Neuronal stem cell (in vitro differentiated cells): Measurements from ENCODE around the gene PLCH1.

ENCODE experiments used
- DNase-seq: peaks from one replicate; pipeline ENCODE4 v3.0.0-alpha.2; 2013; ENCODE audit warnings: low spot score
- H2AFZ ChIP-seq: one replicate; pipeline ENCODE4 v1.6.1; 2013; ENCODE audit warnings: mild to moderate bottlenecking, low read length, inconsistent platforms
- H2AK5ac ChIP-seq: 2 replicates; pipeline ENCODE4 v1.6.1; 2013; ENCODE audit warnings: low read depth, mild to moderate bottlenecking, inconsistent platforms, low read length, moderate library complexity, mixed read lengths
- H2BK120ac ChIP-seq: 2 replicates; pipeline ENCODE4 v1.6.1; 2013; ENCODE audit warnings: low read depth, mild to moderate bottlenecking, inconsistent platforms, low read length, moderate library complexity, mixed read lengths
- H2BK12ac ChIP-seq: one replicate; pipeline ENCODE4 v1.6.1; 2013; ENCODE audit warnings: low read length, inconsistent platforms
- H2BK15ac ChIP-seq: 2 replicates; pipeline ENCODE4 v1.6.1; 2013; ENCODE audit warnings: mild to moderate bottlenecking, low read length, inconsistent platforms, mixed read lengths
- H2BK5ac ChIP-seq: one replicate; pipeline ENCODE4 v1.6.1; 2013; ENCODE audit warnings: inconsistent platforms, mild to moderate bottlenecking, low read length, moderate library complexity
- H3K14ac ChIP-seq: one replicate; pipeline ENCODE4 v1.6.1; 2013; ENCODE audit warnings: low read length, inconsistent platforms
- H3K18ac ChIP-seq: 2 replicates; pipeline ENCODE4 v1.6.1; 2013; ENCODE audit warnings: low read length, inconsistent platforms
- H3K23ac ChIP-seq: 2 replicates; pipeline ENCODE4 v1.6.1; 2013; ENCODE audit warnings: low read depth, mild to moderate bottlenecking, mixed read lengths, low read length, inconsistent platforms; ENCODE audit not compliant: poor library complexity
- H3K27ac ChIP-seq: replicated peaks from 3 replicates; pipeline ENCODE4 v1.5.1; 2013; ENCODE audit warnings: low read length, inconsistent platforms
- H3K27me3 ChIP-seq, 3 experiments: 2 replicates each; pipeline ENCODE4 v1.6.1; 2013; ENCODE audit warnings: low read length in 3 of 3, mild to moderate bottlenecking in 2 of 3, inconsistent platforms in 1 of 3, low read depth in 1 of 3, mixed read lengths in 1 of 3, moderate library complexity in 1 of 3; ENCODE audit not compliant: control insufficient read depth in 3 of 3, insufficient read depth in 3 of 3
- H3K36me3 ChIP-seq, 2 donors: replicated peaks in 1 of 2; 2 replicates each; pipeline ENCODE4 v1.6.1; 2013; ENCODE audit warnings: low read length in 2 of 2; ENCODE audit not compliant: control insufficient read depth in 2 of 2, insufficient read depth in 2 of 2
- H3K4ac ChIP-seq: 2 replicates; pipeline ENCODE4 v1.6.1; 2013; ENCODE audit warnings: inconsistent platforms, mild to moderate bottlenecking, low read length, moderate library complexity
- H3K4me1 ChIP-seq, 2 donors: 1 replicate in 1 of 2; 2 replicates in 1 of 2; pipeline ENCODE4 v1.6.1; 2013; ENCODE audit warnings: low read length in 2 of 2, low read depth in 1 of 2; ENCODE audit not compliant: control insufficient read depth in 2 of 2, insufficient read depth in 1 of 2
- H3K4me2 ChIP-seq: one replicate; pipeline ENCODE4 v1.6.1; 2013; ENCODE audit warnings: mild to moderate bottlenecking, low read length, inconsistent platforms; ENCODE audit not compliant: insufficient read depth, poor library complexity, severe bottlenecking
- H3K4me3 ChIP-seq, 2 donors: 2 replicates each; pipeline ENCODE4 v1.5.1; 2013; ENCODE audit warnings: low read length in 2 of 2, mild to moderate bottlenecking in 2 of 2, inconsistent platforms in 1 of 2, moderate library complexity in 1 of 2
- H3K79me1 ChIP-seq: one replicate; pipeline ENCODE4 v1.6.1; 2013; ENCODE audit warnings: low read depth, mild to moderate bottlenecking, inconsistent platforms, low read length, moderate library complexity
- H3K9ac ChIP-seq: one replicate; pipeline ENCODE4 v1.6.1; 2013; ENCODE audit warnings: mild to moderate bottlenecking, low read depth, low read length, inconsistent platforms; ENCODE audit not compliant: poor library complexity
- H3K9me3 ChIP-seq, 2 donors: replicated peaks in 1 of 2; 2 replicates each; pipeline versions ENCODE3 to v1.6.1; 2013; ENCODE audit warnings: low read length in 2 of 2, mild to moderate bottlenecking in 2 of 2, inconsistent platforms in 1 of 2, low read depth in 1 of 2, mixed read lengths in 1 of 2, moderate library complexity in 1 of 2; ENCODE audit not compliant: control insufficient read depth in 2 of 2, insufficient read depth in 1 of 2
- H4K8ac ChIP-seq: one replicate; pipeline ENCODE4 v1.6.1; 2013; ENCODE audit warnings: low read depth, mild to moderate bottlenecking, inconsistent platforms, low read length, moderate library complexity
- H4K91ac ChIP-seq: one replicate; pipeline ENCODE4 v1.6.1; 2013; ENCODE audit warnings: low read length, low read depth, mild to moderate bottlenecking, inconsistent platforms; ENCODE audit not compliant: poor library complexity
- WGBS, 2 donors: extraction: QIAGEN DNeasy Blood & Tissue Kit; methylation state at CpG; one replicate each; pipeline ENCODE4 v1.1.7; 2013; ENCODE audit warnings: missing lambda C conversion rate in 2 of 2, mixed read lengths in 1 of 2; ENCODE audit not compliant: insufficient read length in 2 of 2, insufficient replicate concordance in 1 of 2; ENCODE audit errors: extremely low coverage in 2 of 2; 5-methylcytosine and 5-hydroxymethylcytosine counted together

The PLCH1 gene

DNA sequence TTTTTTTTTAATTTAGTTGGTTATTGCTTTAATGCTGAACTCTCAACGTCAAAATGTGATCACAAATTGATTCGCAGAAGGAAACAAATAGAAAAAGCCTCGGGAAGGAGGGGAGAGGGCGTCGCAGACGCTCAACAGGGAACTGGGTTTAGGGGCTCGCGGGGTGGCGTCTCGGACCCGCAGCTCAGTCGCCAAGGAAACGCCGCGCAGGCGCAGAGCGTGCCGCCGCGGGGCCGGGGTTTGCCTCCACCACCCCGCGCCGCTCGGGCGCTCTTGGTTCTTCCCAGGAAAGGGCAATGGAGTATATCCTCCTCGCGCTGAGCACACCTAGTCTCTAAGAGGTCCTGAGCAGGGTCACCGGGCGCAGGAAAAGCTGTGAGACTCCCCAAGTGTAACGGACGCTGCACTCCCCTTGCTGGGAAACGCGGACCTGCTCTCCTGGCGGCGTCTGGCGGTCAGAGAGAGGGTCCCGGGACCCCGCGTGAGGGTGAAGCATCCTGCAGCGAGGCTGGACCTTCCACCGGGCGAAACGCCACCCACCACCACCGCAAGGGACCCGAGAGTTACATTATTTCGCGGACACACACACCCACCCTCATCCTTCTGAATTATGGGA lies 753 bp downstream of the PLCH1 start:
- Histone ChIP-seq H2BK5ac (peak overlapping the region; percentile 99), H3K14ac (peak overlapping the region; percentile 96), H3K27ac (peak overlapping the region; percentile 89), H3K4ac (peak overlapping the region; percentile 90), H2BK120ac (peak overlapping the region; percentile 100), H3K9me3 (no peaks in the 10 kb centered on the region), H3K18ac (peak overlapping the region; percentile 100), H4K8ac (no peak overlapping the region), H2AFZ (peak overlapping the region; percentile 82), H3K23ac (peak overlapping the region; percentile 97), H4K91ac (peak overlapping the region; percentile 60), H3K9ac (peak overlapping the region; percentile 97), H2BK15ac (peak overlapping the region; percentile 99), H3K79me1 (peaks cover 3% of the 10 kb centered on the region), H3K4me1 (peaks cover 16 to 52% of the 10 kb centered on the region in 2 donors), H3K4me2 (peak overlapping the region; percentile 75), H3K4me3 (peak overlapping the region; percentile 94 to 100), H2BK12ac (peak overlapping the region; percentile 96), H3K36me3 (peaks cover 0 to 7% of the 10 kb centered on the region in 2 donors), H3K27me3 (no peaks in the 10 kb centered on the region), H2AK5ac (peak overlapping the region; percentile 100)
- no CpG with 5 or more reads among the region's 48 CpGs for WGBS, 2 donors
- DNase-seq, result peak; percentile 84

- no peak overlapping the region for H3K4ac ChIP-seq
- DNase-seq, result no peak
- no peak overlapping the region for H4K91ac ChIP-seq
- peak overlapping the region; percentile 65 for H3K27ac ChIP-seq
- no peak overlapping the region for H3K14ac ChIP-seq
- H2BK5ac ChIP-seq, result no peak overlapping the region
- H3K36me3 ChIP-seq, result peaks cover 0 to 7% of the 10 kb centered on the region in 2 donors
- H2AFZ ChIP-seq, result peak overlapping the region; percentile 82
- peaks cover 3% of the 10 kb centered on the region for H3K79me1 ChIP-seq
- H2AK5ac ChIP-seq, result no peak overlapping the region
- H3K23ac ChIP-seq, result no peak overlapping the region
- H2BK15ac ChIP-seq, result no peak overlapping the region
- peak overlapping the region; percentile 94 to 100 for H3K4me3 ChIP-seq
- no peaks in the 10 kb centered on the region for H3K9me3 ChIP-seq
- no peak overlapping the region for H4K8ac ChIP-seq
- WGBS, 2 donors, result no CpG with 5 or more reads among the region's 8 CpGs
- peak overlapping the region; percentile 75 for H3K4me2 ChIP-seq
- H3K18ac ChIP-seq, result no peak overlapping the region
- H2BK12ac ChIP-seq, result no peak overlapping the region
- H2BK120ac ChIP-seq, result no peak overlapping the region
- H3K9ac ChIP-seq, result no peak overlapping the region
- no peaks in the 10 kb centered on the region for H3K27me3 ChIP-seq
- H3K4me1 ChIP-seq, result peaks cover 13 to 47% of the 10 kb centered on the region in 2 donors
These were observed 1.3 kb downstream of the PLCH1 start for GRCh38 chr3:155743606-155744005.

- Histone ChIP-seq H3K14ac (no peak overlapping the region), H3K9me3 (no peaks in the 10 kb centered on the region), H2BK12ac (no peak overlapping the region), H2BK120ac (no peak overlapping the region), H3K79me1 (peaks cover 3% of the 10 kb centered on the region), H3K27ac (no peak overlapping the region), H3K18ac (no peak overlapping the region), H3K23ac (no peak overlapping the region), H3K4me2 (peak overlapping the region; percentile 32), H3K36me3 (peaks cover 0 to 7% of the 10 kb centered on the region in 2 donors), H2BK5ac (no peak overlapping the region), H4K8ac (no peak overlapping the region), H2BK15ac (no peak overlapping the region), H3K4ac (no peak overlapping the region), H2AFZ (no peak overlapping the region), H2AK5ac (no peak overlapping the region), H4K91ac (no peak overlapping the region), H3K27me3 (no peaks in the 10 kb centered on the region), H3K9ac (no peak overlapping the region), H3K4me3 (peak overlapping the region in 1 of 2 donors; percentile 94), H3K4me1 (peaks cover 7 to 36% of the 10 kb centered on the region in 2 donors)
- no CpG with 5 or more reads among the region's 5 CpGs for WGBS, 2 donors
- DNase-seq, result no peak
These were observed 2.4 kb downstream of the PLCH1 start for GRCh38 chr3:155742349-155742965.

DNA sequence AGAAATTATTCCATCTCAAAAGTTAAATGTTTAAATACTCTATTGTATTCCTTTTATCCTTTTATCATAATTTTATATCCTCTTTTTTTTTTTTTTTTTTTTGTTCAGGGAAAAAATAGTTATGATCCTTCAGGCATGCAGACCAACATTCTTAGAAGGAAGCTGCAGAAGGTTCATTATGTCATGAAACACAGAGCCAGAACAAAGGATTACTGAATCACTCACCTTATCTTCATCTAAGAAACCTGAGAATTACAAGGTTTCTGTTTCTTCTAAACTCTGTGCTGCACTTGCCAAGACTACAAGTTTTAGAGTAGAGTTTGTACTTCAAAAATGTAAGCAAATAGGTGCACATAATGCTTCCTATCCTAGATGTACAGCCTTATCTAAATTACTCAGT lies 3.3 kb downstream of the PLCH1 start:
- Histone ChIP-seq H3K79me1 (peaks cover 3% of the 10 kb centered on the region), H3K4ac (no peak overlapping the region), H3K36me3 (peaks cover 0 to 7% of the 10 kb centered on the region in 2 donors), H4K8ac (no peak overlapping the region), H2AFZ (no peak overlapping the region), H3K27ac (peak overlapping the region; percentile 21), H3K9me3 (no peaks in the 10 kb centered on the region), H3K4me1 (peaks cover 7 to 28% of the 10 kb centered on the region in 2 donors), H3K14ac (no peak overlapping the region), H4K91ac (no peak overlapping the region), H2BK120ac (no peak overlapping the region), H3K4me3 (no peak overlapping the region), H3K9ac (no peak overlapping the region), H2BK5ac (no peak overlapping the region), H3K27me3 (no peaks in the 10 kb centered on the region), H3K18ac (no peak overlapping the region), H2AK5ac (no peak overlapping the region), H3K23ac (no peak overlapping the region), H3K4me2 (no peak overlapping the region), H2BK15ac (no peak overlapping the region), H2BK12ac (no peak overlapping the region)
- DNase-seq, result no peak
